GM12892 (cell line): ENCODE data around the gene NRN1L.

ENCODE experiments used
- POLR2A ChIP-seq: IDR thresholded peaks from 2 replicates; pipeline ENCODE4 v1.6.1; 2011; ENCODE audit warnings: low read depth, low read length, control low read depth
- POLR2AphosphoS5 ChIP-seq: IDR thresholded peaks from 2 replicates; pipeline ENCODE4 v1.6.1; 2011; ENCODE audit warnings: low read depth, low read length, control low read depth
- TAF1 ChIP-seq: IDR thresholded peaks from 2 replicates; pipeline ENCODE4 v1.6.1; 2011; ENCODE audit warnings: low read depth, mild to moderate bottlenecking, control low read depth, low read length, borderline replicate concordance

DNA sequence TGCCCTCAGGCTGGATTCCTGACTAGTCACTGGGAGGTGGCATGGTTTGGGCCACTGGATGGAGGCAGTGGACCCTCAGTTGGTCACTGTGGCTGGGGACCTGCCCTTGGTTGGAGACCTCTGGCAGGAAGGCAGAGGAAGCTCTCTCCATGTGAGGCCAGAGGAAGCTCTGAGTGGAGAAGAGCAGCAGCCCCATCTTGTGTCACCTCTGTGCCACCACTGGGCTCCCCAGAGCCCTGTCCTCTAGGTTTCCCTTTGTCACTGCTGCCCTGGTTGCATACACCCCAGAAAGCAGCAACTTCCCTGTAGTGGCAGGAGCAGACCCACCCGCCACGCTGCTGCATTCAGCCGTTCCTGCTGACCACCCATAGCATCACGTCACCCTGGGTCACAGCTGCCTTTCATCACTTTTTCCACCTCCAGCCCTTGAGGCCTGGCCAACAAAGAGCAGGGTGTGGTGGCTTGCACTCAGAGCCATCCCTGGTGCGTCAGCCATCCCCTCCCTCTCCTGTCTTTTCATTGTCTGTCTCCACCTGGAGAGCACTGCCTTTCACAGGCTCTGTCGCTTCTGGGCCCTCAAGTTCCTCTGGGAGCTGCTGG is 35.0 kb downstream of the NRN1L start:
- TF ChIP-seq POLR2A, result no peak
- TF ChIP-seq TAF1, result no peak
- TF ChIP-seq POLR2AphosphoS5, result no peak
